AG04450 (cell line): Measurements from ENCODE around the gene SRL. TPM values are rescaled to one million over a fixed set of nuclear protein-coding genes. Genes with fewer than 3 reads are reported as not detected.

Source experiments
- CTCF ChIA-PET: fragments of 300-600, 350-600 bp; formaldehyde crosslinking; extraction: SDS; loops from one replicate; lab custom pipeline; 2022; ENCODE audit warnings: antibody characterized with exemption, inconsistent platforms; lab: Charles Lee
- POLR2A ChIA-PET: fragments of 350-600 bp; formaldehyde crosslinking; extraction: SDS; loops from one replicate; lab custom pipeline; 2021; ENCODE audit warnings: antibody characterized with exemption, inconsistent platforms; lab: Yijun Ruan, JAX
- DNase-seq: peaks from one replicate; pipeline ENCODE4 v3.0.0-alpha.2; 2011; ENCODE audit warnings: low read depth, low spot score
- H3K27ac ChIP-seq: one replicate; pipeline ENCODE4 v1.5.1; 2012; ENCODE audit warnings: low read depth, low read length, control low read depth
- H3K27me3 ChIP-seq: one replicate; pipeline ENCODE4 v1.6.0; 2012; ENCODE audit warnings: low read length; ENCODE audit not compliant: control insufficient read depth, insufficient read depth
- H3K4me3 ChIP-seq: 2 replicates; pipeline ENCODE4 v1.5.1; 2011; ENCODE audit warnings: mild to moderate bottlenecking, low read depth, low read length, control low read depth
- H3K9me3 ChIP-seq: 2 replicates; pipeline ENCODE4 v1.5.1; 2012; ENCODE audit warnings: low read length; ENCODE audit not compliant: control insufficient read depth, insufficient read depth
- polyA plus RNA-seq: library from polyadenylated mRNA; depleted of rRNA; stranded (reverse); fragments of >200 nt; gene quantifications from 2 replicates; pipeline ENCODE4 v1.2.3, GENCODE V29; 2011
- TF ChIP-seq, protein P1 (sequence below): IDR thresholded peaks from 2 replicates; pipeline ENCODE4 v1.5.1; 2011; ENCODE audit warnings: low read depth, low read length, control low read depth, inconsistent platforms

SRL gene
- polyA plus RNA-seq, 1 experiment = 0.05 TPM

GRCh38 chr16:4283939-4284338, 42.1 kb upstream of the SRL start:
- Histone ChIP-seq H3K27ac (no peak overlapping the region), H3K9me3 (no peaks in the 10 kb centered on the region), H3K27me3 (no peaks in the 10 kb centered on the region), H3K4me3 (no peak overlapping the region)
- POLR2A ChIA-PET = interaction anchor here (0.6 to 1.1 kb wide), 2 partner anchors 11 to 16 kb away, joined by 3 read pairs; partner anchors contain the start of gene TFAP4
- DNase-seq = no peak
- TF ChIP-seq, protein P1, sequence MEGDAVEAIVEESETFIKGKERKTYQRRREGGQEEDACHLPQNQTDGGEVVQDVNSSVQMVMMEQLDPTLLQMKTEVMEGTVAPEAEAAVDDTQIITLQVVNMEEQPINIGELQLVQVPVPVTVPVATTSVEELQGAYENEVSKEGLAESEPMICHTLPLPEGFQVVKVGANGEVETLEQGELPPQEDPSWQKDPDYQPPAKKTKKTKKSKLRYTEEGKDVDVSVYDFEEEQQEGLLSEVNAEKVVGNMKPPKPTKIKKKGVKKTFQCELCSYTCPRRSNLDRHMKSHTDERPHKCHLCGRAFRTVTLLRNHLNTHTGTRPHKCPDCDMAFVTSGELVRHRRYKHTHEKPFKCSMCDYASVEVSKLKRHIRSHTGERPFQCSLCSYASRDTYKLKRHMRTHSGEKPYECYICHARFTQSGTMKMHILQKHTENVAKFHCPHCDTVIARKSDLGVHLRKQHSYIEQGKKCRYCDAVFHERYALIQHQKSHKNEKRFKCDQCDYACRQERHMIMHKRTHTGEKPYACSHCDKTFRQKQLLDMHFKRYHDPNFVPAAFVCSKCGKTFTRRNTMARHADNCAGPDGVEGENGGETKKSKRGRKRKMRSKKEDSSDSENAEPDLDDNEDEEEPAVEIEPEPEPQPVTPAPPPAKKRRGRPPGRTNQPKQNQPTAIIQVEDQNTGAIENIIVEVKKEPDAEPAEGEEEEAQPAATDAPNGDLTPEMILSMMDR = no peak
- CTCF ChIA-PET = interaction anchor here (0.9 kb wide), 1 partner anchor 11 kb away, joined by 10 read pairs; the partner anchor contains the start of gene TFAP4

DNA sequence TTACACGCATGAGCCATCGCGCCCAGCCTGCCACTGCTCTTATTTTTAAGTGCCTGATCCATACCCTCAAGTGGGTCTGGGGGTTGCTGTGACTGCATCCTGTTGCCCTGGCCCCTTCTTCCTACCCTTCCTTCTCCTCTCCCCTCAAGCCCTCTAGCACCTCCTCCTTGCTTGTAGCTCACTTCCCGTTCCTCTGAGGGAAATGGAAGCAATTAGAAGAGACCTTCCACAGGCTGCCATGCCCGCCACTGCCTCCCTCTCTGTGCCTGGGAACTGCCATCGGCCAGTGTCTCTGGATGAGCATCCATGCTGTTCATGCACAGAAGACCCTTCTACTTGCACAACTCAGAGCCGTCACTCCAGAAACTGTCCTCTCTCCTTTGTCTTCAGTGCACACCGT, 41.6 kb upstream of the SRL start:
- no peaks in the 10 kb centered on the region for H3K27me3 ChIP-seq
- no peak for DNase-seq
- CTCF ChIA-PET = interaction anchor here (0.9 kb wide), 1 partner anchor 10 kb away, joined by 10 read pairs; the partner anchor contains the start of gene TFAP4
- POLR2A ChIA-PET = interaction anchor here (1.1 kb wide), 1 partner anchor 16 kb away, joined by 3 read pairs; no protein-coding TSS in a partner anchor
- no peak overlapping the region for H3K27ac ChIP-seq
- no peak overlapping the region for H3K4me3 ChIP-seq
- no peaks in the 10 kb centered on the region for H3K9me3 ChIP-seq
- TF ChIP-seq, protein P1 = no peak

DNA sequence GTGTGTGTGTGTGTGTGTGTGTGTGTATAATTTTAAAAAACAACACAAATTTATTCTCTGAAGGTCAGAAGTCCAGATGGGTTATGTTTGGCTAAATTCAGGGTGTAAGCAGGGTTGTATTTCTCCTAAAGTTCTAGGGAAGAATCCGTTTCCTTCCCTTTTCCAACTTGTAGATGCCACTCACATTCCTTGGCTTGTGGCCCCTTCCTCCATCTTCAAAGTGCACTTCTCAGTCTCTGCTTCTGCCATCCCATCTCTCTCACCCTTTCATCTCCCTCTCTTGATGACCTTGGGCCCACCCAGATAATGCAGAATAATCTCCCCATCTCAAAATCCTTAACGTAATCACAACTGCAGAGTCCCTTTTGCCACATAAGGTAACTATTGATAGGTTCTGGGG, 38.7 kb upstream of the SRL start:
- Histone ChIP-seq H3K9me3 (no peaks in the 10 kb centered on the region), H3K4me3 (no peak overlapping the region), H3K27ac (no peak overlapping the region), H3K27me3 (no peaks in the 10 kb centered on the region)
- DNase-seq = no peak
- ChIA-PET POLR2A (no interaction called here), CTCF (no interaction called here)
- TF ChIP-seq, protein P1 = no peak

DNA sequence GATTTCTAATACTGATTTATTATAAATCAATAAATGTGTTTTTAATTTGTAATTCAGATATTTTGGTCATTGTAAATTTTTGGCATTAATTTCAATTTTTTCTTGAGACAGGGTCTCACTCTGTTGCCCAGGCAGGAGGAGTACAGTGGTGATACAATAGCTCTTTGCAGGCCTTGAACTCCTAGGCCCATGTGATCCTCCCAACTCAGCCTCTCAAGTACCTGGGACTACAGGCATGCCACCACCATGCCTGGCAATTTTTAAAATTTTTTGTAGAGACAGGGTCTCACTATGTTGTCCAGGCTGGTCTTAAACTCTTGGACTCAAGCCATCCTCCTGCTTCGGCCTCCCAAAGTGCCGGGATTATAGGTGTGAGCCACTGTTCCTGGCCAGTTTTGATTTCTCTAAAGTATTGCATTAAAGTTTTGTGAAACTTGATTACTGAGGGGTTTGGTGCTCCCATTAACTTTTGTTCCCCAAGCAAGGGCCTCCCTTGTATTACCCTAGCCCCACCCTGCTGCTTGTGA, 36.2 kb upstream of the SRL start:
- H3K4me3 ChIP-seq = no peak overlapping the region
- no peak overlapping the region for H3K27ac ChIP-seq
- ChIA-PET CTCF (interaction anchor here (1.6 to 2.4 kb wide), 2 partner anchors 11 to 124 kb away, joined by 6 to 11 read pairs; no protein-coding TSS in a partner anchor), POLR2A (no interaction called here)
- no peaks in the 10 kb centered on the region for H3K9me3 ChIP-seq
- TF ChIP-seq, protein P1 = no peak
- DNase-seq = no peak
- H3K27me3 ChIP-seq = no peaks in the 10 kb centered on the region

DNA sequence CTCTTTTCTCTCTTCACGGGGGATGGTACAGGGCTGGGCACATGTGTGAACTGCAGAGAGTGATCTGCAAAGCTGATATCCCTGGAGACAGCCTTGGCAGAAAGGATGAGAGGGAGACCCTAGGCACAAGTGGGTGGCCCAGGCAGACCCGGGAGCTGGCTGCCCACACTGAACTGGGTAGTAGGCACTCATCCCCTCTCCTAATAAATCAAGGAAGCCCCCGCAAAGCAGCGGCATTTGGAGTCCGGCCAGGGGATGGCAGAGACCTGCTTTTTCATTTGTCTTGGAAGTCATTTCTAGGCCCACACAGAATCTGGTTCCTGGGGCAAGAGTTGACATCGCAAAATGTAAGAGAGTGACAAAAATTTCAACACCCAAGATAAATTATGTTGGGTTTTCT, 34.0 kb upstream of the SRL start:
- CTCF ChIA-PET = no interaction called here
- no peak for DNase-seq
- Histone ChIP-seq H3K27ac (no peak overlapping the region), H3K27me3 (no peaks in the 10 kb centered on the region), H3K9me3 (no peaks in the 10 kb centered on the region; the same call in 1 of the 2 replicates), H3K4me3 (no peak overlapping the region)
- TF ChIP-seq, protein P1 = no peak
- POLR2A ChIA-PET = no interaction called here
